Psoas muscle (tissue), 8 donors: ENCODE data around the gene TMEM63B. TPM values are rescaled to one million over a fixed set of nuclear protein-coding genes. Genes with fewer than 3 reads are reported as not detected.
A peak's percentile ranks its signal among the peaks of the same experiment; 100 is the strongest.

Experiments used
- ATAC-seq, 4 donors: fragments of 200-7000 bp; cut with Tn5 transposase; one replicate each; pipeline ENCODE4 v1.9.1; 2020; ENCODE audit warnings: moderate library complexity in 3 of 4, mild to moderate bottlenecking in 2 of 4
- DNase-seq, 2 donors: peaks; one replicate each; pipeline ENCODE4 v3.0.0-alpha.2; 2020
- H3K27ac ChIP-seq: fragments of 200-600 bp; one replicate; pipeline ENCODE4 v1.8.0; 2022
- H3K27me3 ChIP-seq, 3 donors: fragments of 200-600 bp in 1 of 3; one replicate each; pipeline versions ENCODE4 v1.6.1 to v1.8.0; 2013 to 2022; ENCODE audit warnings: low read length in 2 of 3, mild to moderate bottlenecking in 2 of 3, moderate library complexity in 1 of 3; ENCODE audit not compliant: insufficient read depth in 3 of 3
- H3K36me3 ChIP-seq, 2 donors: fragments of 200-600 bp in 1 of 2; one replicate each; pipeline versions ENCODE4 v1.6.1 to v1.8.0; 2013 to 2022; ENCODE audit warnings: low read depth in 1 of 2, mild to moderate bottlenecking in 1 of 2, moderate library complexity in 1 of 2; ENCODE audit not compliant: insufficient read depth in 1 of 2
- H3K4me1 ChIP-seq: fragments of 200-600 bp; one replicate; pipeline ENCODE4 v1.8.0; 2022
- H3K4me3 ChIP-seq: fragments of 200-600 bp; one replicate; pipeline ENCODE4 v1.8.0; 2022; ENCODE audit warnings: mild to moderate bottlenecking
- H3K9me3 ChIP-seq: fragments of 200-600 bp; one replicate; pipeline ENCODE4 v1.8.0; 2022
- WGBS, 3 donors: extraction: QIAGEN DNeasy Blood & Tissue Kit; methylation state at CpG; one replicate each; pipeline versions ENCODE4 v1.1.6 to v1.1.7; 2013; 5-methylcytosine and 5-hydroxymethylcytosine counted together
- intact Hi-C, 2 donors: fragments of 100-400 bp; cut with DNase I; formaldehyde crosslinking; loops; one replicate each; pipeline versions ENCODE4 v1.11.0 to v1.14.2; 2022
- polyA plus RNA-seq, 3 donors: library from polyadenylated mRNA; stranded (reverse); fragments of 200-250 nt; gene quantifications; one replicate each; pipeline ENCODE4 v1.2.3, GENCODE V29; 2013
- total RNA-seq, 4 donors: library from RNA; stranded (reverse); fragmentation: NEBNext Ultra II Directional in 2 of 4; extraction: Animal tissue kit (Norgen Biotek cat#: 25700) in 2 of 4; gene quantifications; one replicate each; pipeline versions ENCODE4 v1.2.1 to v1.2.4, GENCODE V29; 2021 to 2023
- TF ChIP-seq, protein P1 (sequence below): fragments of 200-600 bp; IDR thresholded peaks from one replicate; pipeline ENCODE4 v1.8.0; 2022; ENCODE audit warnings: antibody characterized with exemption
- donor health status: healthy with polysubstance abuse.
- donor health status: DM: no; HTN: no; CAD: no; lungs with moderate emphysema.
- donor health status: Bipolar disorder and iron deficiency.
- donor health status: healthy.
- donor health status: DM: yes; HTN: yes; CAD: no.
- donor health status: DM: no; HTN: no; CAD: no.
- donor health status: DM: no; HTN: no; CAD: no.
- donor health status: DM: yes; HTN: yes; CAD: no.

TMEM63B gene
- total and polyA plus RNA-seq, 7 donors: 23.5 to 121 (median 38.4) TPM

DNA sequence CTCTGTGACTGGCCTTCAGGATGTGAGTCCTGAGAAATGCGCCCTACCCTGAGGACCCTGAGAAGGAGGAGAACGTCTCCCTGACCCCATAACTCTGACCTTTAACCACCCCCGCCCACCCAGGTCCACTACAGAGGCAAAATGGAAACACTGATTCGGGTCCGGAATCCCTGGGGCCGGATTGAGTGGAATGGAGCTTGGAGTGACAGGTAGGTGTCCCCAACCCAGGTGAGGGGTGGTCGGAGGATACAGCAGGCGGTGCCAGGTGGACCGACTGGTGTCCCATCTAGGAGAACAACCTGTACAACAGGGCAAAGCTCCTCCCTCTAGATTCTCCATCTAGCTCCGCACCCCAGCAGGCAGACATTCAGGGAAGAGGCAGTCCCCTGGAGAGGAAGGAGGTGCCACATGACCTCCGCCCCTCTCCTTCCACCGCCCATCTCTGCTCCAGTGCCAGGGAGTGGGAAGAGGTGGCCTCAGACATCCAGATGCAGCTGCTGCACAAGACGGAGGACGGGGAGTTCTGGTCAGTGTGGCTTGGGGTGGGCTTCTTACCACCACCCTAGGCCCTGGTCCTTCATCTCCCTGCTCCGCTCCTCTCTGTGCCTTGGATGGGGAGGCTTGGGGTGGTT is 48.9 kb downstream of the TMEM63B start:
- Histone ChIP-seq H3K27me3 (no peaks in the 10 kb centered on the region), H3K36me3 (no peaks in the 10 kb centered on the region), H3K4me3 (no peak overlapping the region), H3K4me1 (peaks cover 11% of the 10 kb centered on the region), H3K9me3 (no peaks in the 10 kb centered on the region), H3K27ac (no peak overlapping the region)
- 83 to 86% (median 84%) methylated on average over 15 of the region's 15 CpGs for WGBS, 3 donors
- intact Hi-C loops: no loop called here
- TF ChIP-seq, protein P1, sequence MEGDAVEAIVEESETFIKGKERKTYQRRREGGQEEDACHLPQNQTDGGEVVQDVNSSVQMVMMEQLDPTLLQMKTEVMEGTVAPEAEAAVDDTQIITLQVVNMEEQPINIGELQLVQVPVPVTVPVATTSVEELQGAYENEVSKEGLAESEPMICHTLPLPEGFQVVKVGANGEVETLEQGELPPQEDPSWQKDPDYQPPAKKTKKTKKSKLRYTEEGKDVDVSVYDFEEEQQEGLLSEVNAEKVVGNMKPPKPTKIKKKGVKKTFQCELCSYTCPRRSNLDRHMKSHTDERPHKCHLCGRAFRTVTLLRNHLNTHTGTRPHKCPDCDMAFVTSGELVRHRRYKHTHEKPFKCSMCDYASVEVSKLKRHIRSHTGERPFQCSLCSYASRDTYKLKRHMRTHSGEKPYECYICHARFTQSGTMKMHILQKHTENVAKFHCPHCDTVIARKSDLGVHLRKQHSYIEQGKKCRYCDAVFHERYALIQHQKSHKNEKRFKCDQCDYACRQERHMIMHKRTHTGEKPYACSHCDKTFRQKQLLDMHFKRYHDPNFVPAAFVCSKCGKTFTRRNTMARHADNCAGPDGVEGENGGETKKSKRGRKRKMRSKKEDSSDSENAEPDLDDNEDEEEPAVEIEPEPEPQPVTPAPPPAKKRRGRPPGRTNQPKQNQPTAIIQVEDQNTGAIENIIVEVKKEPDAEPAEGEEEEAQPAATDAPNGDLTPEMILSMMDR: no peak
- DNase-seq (no peak), ATAC-seq (no peak)

DNA sequence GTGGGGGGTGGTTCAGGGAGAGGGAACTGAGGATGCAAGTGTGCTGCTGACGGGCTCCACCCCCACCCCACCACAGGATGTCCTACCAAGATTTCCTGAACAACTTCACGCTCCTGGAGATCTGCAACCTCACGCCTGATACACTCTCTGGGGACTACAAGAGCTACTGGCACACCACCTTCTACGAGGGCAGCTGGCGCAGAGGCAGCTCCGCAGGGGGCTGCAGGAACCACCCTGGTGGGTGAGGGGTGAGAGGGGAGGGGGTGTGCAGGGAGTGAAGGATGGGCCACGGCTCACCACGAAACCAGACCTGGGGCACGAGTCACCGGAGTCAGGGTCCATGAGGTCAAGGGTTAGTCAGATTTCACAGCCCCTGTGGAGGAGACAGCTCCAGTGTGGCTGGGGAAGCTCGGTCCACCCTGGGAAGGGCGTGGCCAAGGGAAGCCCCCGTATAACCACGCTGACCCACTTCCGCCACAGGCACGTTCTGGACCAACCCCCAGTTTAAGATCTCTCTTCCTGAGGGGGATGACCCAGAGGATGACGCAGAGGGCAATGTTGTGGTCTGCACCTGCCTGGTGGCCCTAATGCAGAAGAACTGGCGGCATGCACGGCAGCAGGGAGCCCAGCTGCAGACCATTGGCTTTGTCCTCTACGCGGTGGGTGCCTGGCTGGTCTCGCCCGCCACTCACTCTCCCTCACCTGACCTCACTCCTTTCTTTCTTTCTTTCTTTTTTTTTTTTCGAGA is 49.6 kb downstream of the TMEM63B start:
- DNase-seq (no peak), ATAC-seq (no peak)
- no peak overlapping the region for H3K27ac ChIP-seq
- peaks cover 11% of the 10 kb centered on the region for H3K4me1 ChIP-seq
- 68 to 71% (median 70%) methylated on average over 24 of the region's 24 CpGs for WGBS, 3 donors
- intact Hi-C loops: no loop called here
- H3K9me3 ChIP-seq: no peaks in the 10 kb centered on the region
- no peak overlapping the region for H3K4me3 ChIP-seq
- no peaks in the 10 kb centered on the region for H3K36me3 ChIP-seq
- TF ChIP-seq, protein P1: no peak
- no peaks in the 10 kb centered on the region for H3K27me3 ChIP-seq

DNA sequence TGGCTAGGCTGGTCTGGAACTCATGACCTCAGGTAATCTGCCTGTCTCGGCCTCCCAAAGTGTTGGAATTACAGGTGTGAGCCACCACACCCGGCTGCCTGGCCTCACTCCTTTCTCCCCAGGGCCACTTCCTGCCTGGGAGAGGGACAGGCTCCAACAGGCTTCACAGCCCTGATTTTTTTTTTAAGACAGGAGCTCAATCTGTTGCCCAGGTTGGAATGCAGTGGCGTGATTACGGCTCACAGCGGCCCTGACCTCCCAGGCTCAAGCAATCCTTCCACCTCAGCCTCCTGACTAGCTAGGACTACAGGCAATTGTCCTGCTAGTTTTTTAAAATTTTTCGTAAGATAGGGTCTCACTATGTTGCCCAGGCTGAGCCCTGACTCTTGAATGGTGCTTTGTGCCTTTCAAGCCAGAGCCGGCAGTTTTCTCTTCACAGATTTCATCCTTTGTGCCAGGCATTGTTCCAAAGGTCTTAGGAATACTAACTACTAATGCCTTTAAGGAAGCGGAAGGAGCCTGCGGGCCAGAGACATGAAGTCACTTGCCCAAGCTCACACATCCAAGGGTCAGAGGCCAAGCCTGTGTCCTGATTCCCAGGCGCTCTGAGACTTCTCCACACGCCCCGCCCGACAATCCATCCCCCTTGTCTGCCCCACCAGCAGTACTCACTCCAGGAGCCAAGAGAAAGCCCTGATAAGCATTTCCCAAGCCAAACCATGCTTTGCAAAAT is 50.5 kb downstream of the TMEM63B start:
- WGBS, 3 donors: 72 to 77% (median 73%) methylated on average over 13 of the region's 13 CpGs
- no peak overlapping the region for H3K4me3 ChIP-seq
- peak overlapping the region; percentile 16 for H3K27ac ChIP-seq
- intact Hi-C loops: no loop called here
- no peaks in the 10 kb centered on the region for H3K27me3 ChIP-seq
- DNase-seq (peak; percentile 68 to 70), ATAC-seq (peak in 2 of 4 donors; percentile 37 to 57)
- TF ChIP-seq, protein P1: no peak
- no peaks in the 10 kb centered on the region for H3K9me3 ChIP-seq
- peaks cover 7% of the 10 kb centered on the region for H3K4me1 ChIP-seq
- no peaks in the 10 kb centered on the region for H3K36me3 ChIP-seq

DNA sequence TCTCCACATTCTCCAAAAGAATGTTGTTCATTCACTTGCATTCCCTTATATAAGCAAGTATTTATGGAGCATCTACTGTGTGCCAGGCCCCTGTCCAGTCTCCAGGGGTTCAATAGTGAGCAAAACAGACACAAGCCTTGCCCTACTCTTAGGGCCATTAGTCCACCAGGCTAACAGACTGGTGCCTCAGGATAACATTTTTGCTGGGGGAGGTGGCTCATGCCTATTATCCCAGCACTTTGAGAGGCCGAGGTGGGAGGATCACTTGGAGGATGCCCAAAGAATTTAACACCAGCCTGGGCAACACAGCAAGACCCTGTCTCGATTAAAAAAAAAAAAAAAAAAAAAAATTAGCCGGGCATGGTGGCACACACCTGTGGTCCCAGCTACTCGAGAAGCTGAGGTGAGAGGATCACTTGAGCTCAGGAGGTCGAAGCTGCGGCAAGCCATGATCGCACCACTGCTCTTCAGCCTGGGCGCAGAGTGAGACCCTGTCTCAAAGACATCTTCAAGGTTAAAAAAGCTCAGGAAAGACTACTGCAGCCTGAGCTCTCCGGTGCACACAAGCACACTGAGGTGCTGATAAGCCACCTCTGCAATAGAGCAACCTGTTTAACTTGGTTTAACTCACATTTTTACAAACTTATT is 51.2 kb downstream of the TMEM63B start:
- no peak overlapping the region for H3K4me3 ChIP-seq
- ATAC-seq (peak in 1 of 4 donors; percentile 4), DNase-seq (no peak)
- H3K4me1 ChIP-seq: peaks cover 4% of the 10 kb centered on the region
- TF ChIP-seq, protein P1: no peak
- H3K9me3 ChIP-seq: no peaks in the 10 kb centered on the region
- intact Hi-C loops: no loop called here
- H3K27ac ChIP-seq: no peak overlapping the region
- H3K36me3 ChIP-seq: no peaks in the 10 kb centered on the region
- H3K27me3 ChIP-seq: no peaks in the 10 kb centered on the region
- WGBS, 3 donors: 81 to 84% (median 84%) methylated on average over 8 to 9 of the region's 9 CpGs
